ENCODE results near the gene TFF3. TPM values are rescaled to one million over a fixed set of nuclear protein-coding genes. Genes with fewer than 3 reads are reported as not detected.

TFF3 gene
- total and polyA plus RNA-seq, 7 donors: 0.92 to 3.3 (median 2.1) TPM

DNA sequence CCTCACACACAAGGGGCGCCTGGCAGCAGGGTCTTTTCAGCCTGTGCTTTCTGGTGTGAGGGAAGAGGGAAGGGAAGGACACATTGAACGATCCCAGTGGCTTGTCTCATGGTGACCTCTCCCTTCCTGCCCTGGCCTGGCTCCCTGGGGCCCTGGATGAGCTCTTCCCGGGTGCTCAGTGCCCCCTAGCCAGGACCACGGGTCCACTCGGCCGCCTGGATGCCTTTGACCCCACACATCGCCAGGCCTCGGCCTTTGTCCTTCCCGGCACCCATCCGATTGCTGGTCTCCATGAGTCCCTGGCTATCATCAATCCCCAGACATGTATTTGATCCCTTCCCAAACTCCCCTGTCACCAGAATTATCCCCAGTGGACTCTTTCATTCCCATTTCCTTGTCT, 6.0 kb upstream of the TFF3 start:
- no peak for TF ChIP-seq CTCF (IDR thresholded peaks at IDR 0.05)
- 84 to 93% (median 87%) methylated on average over 9 to 10 of the region's 10 CpGs for WGBS, 3 donors
- H3K9me3 ChIP-seq: no peaks in the 10 kb centered on the region
- no peak overlapping the region for H3K27ac ChIP-seq
- H3K36me3 ChIP-seq (ENCODE audit: insufficient read depth in 1 of 2, low read depth in 1 of 2): no peaks in the 10 kb centered on the region
- H3K4me1 ChIP-seq: no peaks in the 10 kb centered on the region
- DNase-seq: no peak
- intact Hi-C loops (cut with DNase I): no loop called here
- H3K27me3 ChIP-seq (ENCODE audit: insufficient read depth in 3 of 3, low read length in 2 of 3): peaks cover 0 to 13% (median 1%) of the 10 kb centered on the region in 3 donors
- no peak overlapping the region for H3K4me3 ChIP-seq
- ATAC-seq: no peak

DNA sequence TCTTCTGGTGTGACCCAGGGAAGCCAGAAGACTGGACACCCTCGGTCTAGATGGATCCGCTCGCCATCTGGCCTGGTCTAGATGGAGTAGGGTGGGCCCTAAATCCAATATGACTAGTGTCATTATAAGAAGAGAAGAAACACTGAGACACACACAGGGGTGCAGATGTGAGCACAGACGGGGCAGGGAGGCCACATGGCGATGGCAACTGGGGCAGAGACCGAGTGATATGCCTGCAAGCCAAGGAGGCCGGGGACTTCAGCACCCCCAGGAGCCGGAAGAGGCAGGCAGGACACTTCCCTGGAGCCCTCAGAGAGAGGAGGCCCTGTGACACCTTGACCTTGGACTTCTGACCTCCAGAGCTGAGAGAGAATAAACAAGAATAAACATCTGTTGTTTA, 5.6 kb upstream of the TFF3 start:
- no peak for TF ChIP-seq CTCF (IDR thresholded peaks at IDR 0.05)
- intact Hi-C loops (cut with DNase I): no loop called here
- ATAC-seq (no peak), DNase-seq (no peak)
- peaks cover 0 to 13% (median 1%) of the 10 kb centered on the region in 3 donors for H3K27me3 ChIP-seq (ENCODE audit: insufficient read depth in 3 of 3, low read length in 2 of 3)
- WGBS, 3 donors: 89 to 92% (median 91%) methylated on average over 8 of the region's 8 CpGs
- H3K4me1 ChIP-seq: no peaks in the 10 kb centered on the region
- no peaks in the 10 kb centered on the region for H3K36me3 ChIP-seq (ENCODE audit: insufficient read depth in 1 of 2, low read depth in 1 of 2)
- no peaks in the 10 kb centered on the region for H3K9me3 ChIP-seq
- H3K4me3 ChIP-seq: no peak overlapping the region
- H3K27ac ChIP-seq: no peak overlapping the region

- 67 to 77% (median 73%) methylated on average over 16 to 17 of the region's 17 CpGs for whole genome bisulfite sequencing, 3 donors
- no peak for TF ChIP-seq CTCF (IDR thresholded peaks at IDR 0.05)
- intact Hi-C loops (cut with DNase I): no loop called here
- no peak overlapping the region for H3K4me3 ChIP-seq
- no peaks in the 10 kb centered on the region for H3K4me1 ChIP-seq
- no peak overlapping the region for H3K27ac ChIP-seq
- ATAC-seq: peak in 1 of 4 donors; percentile 35
- no peaks in the 10 kb centered on the region for H3K9me3 ChIP-seq
- no peak for DNase-seq
- H3K36me3 ChIP-seq (ENCODE audit: insufficient read depth in 1 of 2, low read depth in 1 of 2): no peaks in the 10 kb centered on the region
- peaks cover 0 to 9% (median 1%) of the 10 kb centered on the region in 3 donors for H3K27me3 ChIP-seq (ENCODE audit: insufficient read depth in 3 of 3, low read length in 2 of 3)
Observed at GRCh38 chr21:42319851-42320572, 4.8 kb upstream of the TFF3 start.

GRCh38 chr21:42319376-42319775, 4.2 kb upstream of the TFF3 start:
- Histone ChIP-seq H3K4me1 (no peaks in the 10 kb centered on the region), H3K36me3 (ENCODE audit: insufficient read depth in 1 of 2, low read depth in 1 of 2) (no peaks in the 10 kb centered on the region), H3K27ac (no peak overlapping the region), H3K27me3 (ENCODE audit: insufficient read depth in 3 of 3, low read length in 2 of 3) (peaks cover 0 to 9% (median 1%) of the 10 kb centered on the region in 3 donors), H3K9me3 (no peaks in the 10 kb centered on the region), H3K4me3 (no peak overlapping the region)
- no peak for DNase-seq
- no peak for TF ChIP-seq CTCF (IDR thresholded peaks at IDR 0.05)
- whole genome bisulfite sequencing, 3 donors: 63 to 67% (median 64%) methylated on average over 10 of the region's 10 CpGs
- intact Hi-C loops (cut with DNase I): no loop called here
- no peak for ATAC-seq
